Kidney (tissue), 14 donors: Measurements from ENCODE around the gene HES2. TPM values are rescaled to one million over a fixed set of nuclear protein-coding genes. Genes with fewer than 3 reads are reported as not detected.
A peak's percentile ranks its signal among the peaks of the same experiment; 100 is the strongest.
"Not testable (repeated sequence)": the region's sequence is repeated elsewhere in the genome, so short reads cannot be mapped to it uniquely, and the experiment has no call there.

Experiments used
- DNase-seq, 5 donors: peaks; one replicate each; pipeline ENCODE4 v3.0.0-alpha.2; 2013 to 2020
- FAIRE-seq: peaks from 2 replicates; lab custom pipeline; 2012; peaks lifted over from hg19 to GRCh38; lab: Jason Lieb, UNC
- H3K27ac ChIP-seq, 2 donors: one replicate each; pipeline ENCODE4 v1.7.0; 2013; ENCODE audit warnings: low read depth in 2 of 2, low read length in 2 of 2, inconsistent platforms in 1 of 2
- H3K27me3 ChIP-seq: one replicate; pipeline ENCODE4 v1.7.1; 2013; ENCODE audit warnings: low read length, inconsistent platforms; ENCODE audit not compliant: control insufficient read depth, insufficient read depth
- H3K36me3 ChIP-seq, 3 donors: one replicate each; pipeline versions ENCODE4 v1.7.0 to v1.7.1; 2013; ENCODE audit warnings: low read length in 3 of 3, control low read depth in 1 of 3, inconsistent platforms in 1 of 3; ENCODE audit not compliant: insufficient read depth in 3 of 3, control insufficient read depth in 2 of 3
- H3K4me1 ChIP-seq, 3 donors: one replicate each; pipeline versions ENCODE4 v1.7.0 to v1.7.1; 2013; ENCODE audit warnings: low read length in 3 of 3, inconsistent platforms in 1 of 3, low read depth in 1 of 3; ENCODE audit not compliant: control insufficient read depth in 2 of 3, insufficient read depth in 2 of 3
- H3K4me3 ChIP-seq, 3 donors: one replicate each; pipeline versions ENCODE4 v1.7.0 to v1.8.1; 2013; ENCODE audit warnings: low read length in 3 of 3, control low read depth in 1 of 3, inconsistent platforms in 1 of 3
- H3K9ac ChIP-seq, 3 donors: one replicate each; pipeline versions ENCODE4 v1.7.0 to v1.7.1; 2013; ENCODE audit warnings: low read length in 3 of 3, control low read depth in 1 of 3, inconsistent platforms in 1 of 3
- H3K9me3 ChIP-seq, 3 donors: one replicate each; pipeline versions ENCODE4 v1.7.0 to v1.7.1; 2013; ENCODE audit warnings: low read length in 3 of 3, control low read depth in 1 of 3, inconsistent platforms in 1 of 3; ENCODE audit not compliant: control insufficient read depth in 2 of 3, insufficient read depth in 1 of 3
- CTCF ChIP-seq: IDR thresholded peaks from 3 replicates; pipeline ENCODE4 v1.5.1; 2012; ENCODE audit warnings: mild to moderate bottlenecking, moderate library complexity, borderline replicate concordance; ENCODE audit not compliant: insufficient read depth; ENCODE audit errors: extremely low read depth
- intact Hi-C: fragments of 100-400 bp; cut with DNase I; formaldehyde crosslinking; loops from one replicate; pipeline ENCODE4 v1.11.1; 2022
- polyA plus RNA-seq: library from polyadenylated mRNA; stranded (reverse); fragments of 350-450 nt; fragmentation: Illumina TruSeq; extraction: RNeasy Lipid Tissue Mini Kit (QIAGEN cat#74804); gene quantifications from one replicate; pipeline ENCODE4 v1.2.3, GENCODE V29; 2014; ENCODE audit warnings: low read depth, low replicate concordance; ENCODE audit not compliant: insufficient read depth
- total RNA-seq: library from RNA; stranded (reverse); fragmentation: NEBNext Ultra II Directional; extraction: Animal tissue kit (Norgen Biotek cat#: 25700); gene quantifications from one replicate; pipeline ENCODE4 v1.2.1, GENCODE V29; 2021
- donor health status: control.
- donor health status: control.
- donor health status: control.
- donor health status: control.
- donor health status: control.
- donor health status: DM: yes; HTN: yes; CAD: no.
- donor health status: Normal renal cell carcinoma (clear cell type).

Gene HES2
- total and polyA plus RNA-seq, 2 donors from 2014 or later, result 1.3 to 1.6 TPM

- H3K4me3 ChIP-seq, result no peak overlapping the region
- H3K27ac ChIP-seq, result no peak overlapping the region
- H3K9ac ChIP-seq, result no peak overlapping the region
- FAIRE-seq (no peak), DNase-seq (peak in 3 of 5 donors; percentile 50 to 62 (median 55))
- intact Hi-C loops, result no loop called here
- peaks cover 0 to 4% (median 3%) of the 10 kb centered on the region in 3 donors for H3K4me1 ChIP-seq
- H3K9me3 ChIP-seq, result no peaks in the 10 kb centered on the region
- no peaks in the 10 kb centered on the region for H3K36me3 ChIP-seq
- peaks cover 6% of the 10 kb centered on the region for H3K27me3 ChIP-seq
- no peak for TF ChIP-seq CTCF
Observed at GRCh38 chr1:6447016-6447817, 27.5 kb upstream of the HES2 start.

GRCh38 chr1:6446665-6447015 lies 26.9 kb upstream of the HES2 start:
- Histone ChIP-seq H3K4me1 (peaks cover 0 to 4% (median 3%) of the 10 kb centered on the region in 3 donors), H3K36me3 (no peaks in the 10 kb centered on the region), H3K9ac (no peak overlapping the region), H3K27me3 (peaks cover 6% of the 10 kb centered on the region), H3K27ac (no peak overlapping the region), H3K9me3 (no peaks in the 10 kb centered on the region), H3K4me3 (no peak overlapping the region)
- DNase-seq, result peak in 1 of 5 donors; percentile 63
- intact Hi-C loops, result no loop called here
- FAIRE-seq, result no peak
- TF ChIP-seq CTCF, result no peak

- H3K9ac ChIP-seq, H3K9me3 ChIP-seq, intact Hi-C loops, FAIRE-seq, H3K27ac ChIP-seq, H3K4me3 ChIP-seq, H3K27me3 ChIP-seq, H3K36me3 ChIP-seq, H3K4me1 ChIP-seq: not testable (repeated sequence)
- DNase-seq, result peak in 1 of 5 donors; percentile 58
Observed at GRCh38 chr1:6445929-6446328, 26.2 kb upstream of the HES2 start.

- Histone ChIP-seq H3K27me3 (peaks cover 3% of the 10 kb centered on the region), H3K27ac (no peak overlapping the region), H3K9ac (no peak overlapping the region), H3K4me3 (no peak overlapping the region), H3K36me3 (no peaks in the 10 kb centered on the region), H3K4me1 (peaks cover 0 to 4% (median 3%) of the 10 kb centered on the region in 3 donors), H3K9me3 (no peaks in the 10 kb centered on the region)
- FAIRE-seq (no peak), DNase-seq (peak in 3 of 5 donors; percentile 61 to 73 (median 66))
- peak; percentile 47 for TF ChIP-seq CTCF
- intact Hi-C loops, result no loop called here
Observed at GRCh38 chr1:6445062-6445763, 25.5 kb upstream of the HES2 start.
